ENCODE results near the gene ATP8B4. TPM values are rescaled to one million over a fixed set of nuclear protein-coding genes. Genes with fewer than 3 reads are reported as not detected.

Gene ATP8B4
- polyA plus RNA-seq, 1 donor (not counting 4 experiments of a cell fraction or from before 2014, with no cell fraction given) = 0.05 TPM

- no peaks in the 10 kb centered on the region for H3K27me3 ChIP-seq (ENCODE audit: control insufficient read depth, extremely low read depth, insufficient read depth, low read length)
- TF ChIP-seq CTCF (optimal IDR thresholded peaks at IDR 0.05 in 1 of 3, IDR thresholded peaks at IDR 0.05 in 1 of 3, conservative IDR thresholded peaks at IDR 0.05 in 1 of 3; ENCODE audit: extremely low read depth in 1 of 3, insufficient read depth in 2 of 3, low read length in 3 of 3) (no peak), EZH2 (IDR thresholded peaks at IDR 0.05; ENCODE audit: low read length) (no peak)
- DNase-seq (ENCODE audit: low read depth, low spot score) (no peak), FAIRE-seq (no peak)
- no peak overlapping the region for H3K4me3 ChIP-seq (ENCODE audit: control insufficient read depth in 2 of 3, extremely low read depth in 1 of 3, insufficient read depth in 2 of 3, low read depth in 1 of 3, low read length in 3 of 3)
- H3K79me2 ChIP-seq (ENCODE audit: control insufficient read depth, insufficient read depth, low read length) = no peaks in the 10 kb centered on the region
- no peaks in the 10 kb centered on the region for H3K9me3 ChIP-seq (ENCODE audit: control insufficient read depth, low read depth, low read length)
- no peaks in the 10 kb centered on the region for H4K20me1 ChIP-seq (ENCODE audit: control insufficient read depth, extremely low read depth, insufficient read depth, low read length)
- no peak overlapping the region for H3K9ac ChIP-seq (ENCODE audit: control insufficient read depth, extremely low read depth, insufficient read depth, low read length)
- H2AFZ ChIP-seq (ENCODE audit: control insufficient read depth, low read length) = no peak overlapping the region
- no peaks in the 10 kb centered on the region for H3K36me3 ChIP-seq (ENCODE audit: control insufficient read depth in 2 of 2, extremely low read depth in 1 of 2, insufficient read depth in 2 of 2, low read length in 2 of 2)
- H3K27ac ChIP-seq (ENCODE audit: control insufficient read depth, insufficient read depth, low read length) = no peak overlapping the region
- H3K9me1 ChIP-seq (ENCODE audit: control insufficient read depth, extremely low read depth, insufficient read depth, low read length) = no peaks in the 10 kb centered on the region
- dilution Hi-C loops (cut with MboI; ENCODE audit: extremely low pct_ligation_motif_present, low sequenced_read_pairs) = no loop called here
- H3K4me2 ChIP-seq (ENCODE audit: control insufficient read depth, extremely low read depth, insufficient read depth, low read depth, low read length) = no peak overlapping the region
- H3K4me1 ChIP-seq (ENCODE audit: control insufficient read depth, extremely low read depth, insufficient read depth, low read length) = no peaks in the 10 kb centered on the region
These were observed 94.8 kb downstream of the ATP8B4 start for GRCh38 chr15:50024281-50024680.

DNA sequence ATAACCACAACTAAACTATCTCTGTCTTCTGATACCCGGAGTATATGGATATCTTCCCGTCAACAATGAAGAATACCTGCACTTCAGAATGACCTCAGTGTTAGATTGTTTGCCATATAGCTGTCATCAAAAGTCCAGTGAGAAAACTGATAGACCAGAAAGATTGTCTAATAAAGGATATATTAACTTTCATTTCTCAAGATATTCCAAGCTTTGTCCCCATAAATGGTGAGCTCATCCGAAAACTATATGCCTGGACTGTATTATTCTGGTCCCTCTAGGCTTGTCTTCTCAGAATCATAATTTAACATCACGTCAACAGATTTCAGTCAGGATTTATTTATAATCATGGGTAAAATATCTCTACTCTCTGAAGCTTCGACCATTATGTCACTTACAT lies 100.5 kb downstream of the ATP8B4 start:
- FAIRE-seq (no peak), DNase-seq (ENCODE audit: low read depth, low spot score) (no peak)
- dilution Hi-C loops (cut with MboI; ENCODE audit: extremely low pct_ligation_motif_present, low sequenced_read_pairs) = no loop called here
- H3K9ac ChIP-seq (ENCODE audit: control insufficient read depth, extremely low read depth, insufficient read depth, low read length) = no peak overlapping the region
- H3K4me1 ChIP-seq (ENCODE audit: control insufficient read depth, extremely low read depth, insufficient read depth, low read length) = no peaks in the 10 kb centered on the region
- H3K27me3 ChIP-seq (ENCODE audit: control insufficient read depth, extremely low read depth, insufficient read depth, low read length) = peaks cover 4% of the 10 kb centered on the region
- H2AFZ ChIP-seq (ENCODE audit: control insufficient read depth, low read length) = no peak overlapping the region
- no peaks in the 10 kb centered on the region for H3K9me3 ChIP-seq (ENCODE audit: control insufficient read depth, low read depth, low read length)
- no peak for TF ChIP-seq EZH2 (IDR thresholded peaks at IDR 0.05; ENCODE audit: low read length)
- TF ChIP-seq CTCF (optimal IDR thresholded peaks at IDR 0.05 in 1 of 3, IDR thresholded peaks at IDR 0.05 in 1 of 3, conservative IDR thresholded peaks at IDR 0.05 in 1 of 3; ENCODE audit: extremely low read depth in 1 of 3, insufficient read depth in 2 of 3, low read length in 3 of 3) = no peak
- H3K9me1 ChIP-seq (ENCODE audit: control insufficient read depth, extremely low read depth, insufficient read depth, low read length) = no peaks in the 10 kb centered on the region
- no peak overlapping the region for H3K4me3 ChIP-seq (ENCODE audit: control insufficient read depth in 2 of 3, extremely low read depth in 1 of 3, insufficient read depth in 2 of 3, low read depth in 1 of 3, low read length in 3 of 3)
- no peaks in the 10 kb centered on the region for H4K20me1 ChIP-seq (ENCODE audit: control insufficient read depth, extremely low read depth, insufficient read depth, low read length)
- no peak overlapping the region for H3K27ac ChIP-seq (ENCODE audit: control insufficient read depth, insufficient read depth, low read length)
- no peaks in the 10 kb centered on the region for H3K79me2 ChIP-seq (ENCODE audit: control insufficient read depth, insufficient read depth, low read length)
- no peak overlapping the region for H3K4me2 ChIP-seq (ENCODE audit: control insufficient read depth, extremely low read depth, insufficient read depth, low read depth, low read length)
- no peaks in the 10 kb centered on the region for H3K36me3 ChIP-seq (ENCODE audit: control insufficient read depth in 2 of 2, extremely low read depth in 1 of 2, insufficient read depth in 2 of 2, low read length in 2 of 2)
